Tibial nerve (tissue), 4 donors: ENCODE data around the gene SERINC2. TPM values are rescaled to one million over a fixed set of nuclear protein-coding genes. Genes with fewer than 3 reads are reported as not detected.

ENCODE experiments used
- DNase-seq, 2 donors: peaks; one replicate each; pipeline ENCODE4 v3.0.0-alpha.2; 2019; ENCODE audit warnings: low spot score in 2 of 2
- H3K27ac ChIP-seq, 4 donors: fragments of 200-600 bp; sonication (generic) in 3 of 4; one replicate each; pipeline ENCODE4 v1.5.1; 2017 to 2019; ENCODE audit warnings: mild to moderate bottlenecking in 1 of 4
- H3K27me3 ChIP-seq, 2 donors: fragments of 200-600 bp; sonication (generic) in 1 of 2; one replicate each; pipeline versions ENCODE4 v1.5.1 to v1.6.0; 2017 to 2019
- H3K36me3 ChIP-seq, 3 donors: fragments of 200-600 bp; sonication (generic); one replicate each; pipeline ENCODE4 v1.5.1; 2018 to 2019
- H3K4me1 ChIP-seq, 4 donors: fragments of 200-600 bp; sonication (generic) in 3 of 4; one replicate each; pipeline ENCODE4 v1.5.1; 2017 to 2019
- H3K4me3 ChIP-seq, 4 donors: fragments of 200-600 bp; sonication (generic) in 3 of 4; one replicate each; pipeline ENCODE4 v1.5.1; 2017 to 2019; ENCODE audit warnings: mild to moderate bottlenecking in 1 of 4, moderate library complexity in 1 of 4
- H3K9me3 ChIP-seq, 4 donors: fragments of 200-600 bp; sonication (generic) in 3 of 4; one replicate each; pipeline ENCODE4 v1.5.1; 2017 to 2019
- EP300 ChIP-seq, 2 donors: sonication (generic); formaldehyde crosslinking; IDR thresholded peaks; one replicate each; pipeline ENCODE4 v1.6.1; 2017; ENCODE audit warnings: antibody characterized with exemption in 2 of 2, mild to moderate bottlenecking in 1 of 2
- POLR2A ChIP-seq, 2 donors: fragments of 450-650 bp; IDR thresholded peaks; one replicate each; pipeline ENCODE4 v1.6.1; 2017; ENCODE audit warnings: antibody characterized with exemption in 2 of 2, mild to moderate bottlenecking in 2 of 2, moderate library complexity in 2 of 2
- WGBS, 2 donors: methylation state at CpG; one replicate each; pipeline ENCODE4 v1.1.5; 2018; 5-methylcytosine and 5-hydroxymethylcytosine counted together
- total RNA-seq, 4 donors: library from RNA; depleted of rRNA; stranded (reverse); fragments of >200 nt; gene quantifications; one replicate each; pipeline ENCODE4 v1.1.0, GENCODE V29; 2016
- TF ChIP-seq, protein P1 (sequence below), 5 experiments: fragments of 200-600 bp in 3 of 5; fragments of 450-650 bp in 2 of 5; sonication (generic) in 3 of 5; IDR thresholded peaks; one replicate each; pipeline ENCODE4 v1.5.1; 2016 to 2019; ENCODE audit warnings: antibody characterized with exemption in 5 of 5, mild to moderate bottlenecking in 3 of 5, moderate library complexity in 2 of 5

Gene SERINC2
- total RNA-seq, 4 donors from 2014 or later, result 0.42 to 4.3 (median 2.3) TPM

DNA sequence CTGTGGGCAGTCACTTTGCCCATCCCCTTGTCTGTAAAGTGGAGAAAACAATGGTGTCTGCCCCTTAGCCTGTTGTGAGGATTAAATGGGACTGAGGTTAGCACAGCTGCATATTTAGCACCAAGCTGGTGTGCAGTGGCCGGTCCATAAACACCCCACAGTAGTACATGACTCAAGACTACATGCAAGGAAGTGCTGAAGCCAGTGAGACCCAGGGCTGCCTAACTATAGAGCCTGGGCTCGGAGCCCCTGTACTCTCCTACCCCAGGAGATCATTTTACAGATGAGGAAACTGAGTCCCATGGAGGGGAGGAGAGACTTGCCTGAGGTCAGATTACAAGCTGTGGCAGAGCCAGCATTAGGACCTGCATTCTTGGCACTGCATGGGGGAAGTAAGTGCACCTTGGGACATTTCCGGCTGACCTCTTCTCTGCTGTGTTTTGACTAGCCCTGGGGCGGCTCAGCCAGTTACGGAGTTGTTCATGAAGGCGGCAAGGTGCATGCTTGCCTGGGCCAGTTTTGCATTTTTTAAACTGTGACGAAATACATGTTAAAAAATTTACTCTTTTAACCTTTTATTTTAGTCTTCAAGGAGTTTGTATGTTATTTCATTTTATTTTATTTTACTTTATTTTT is 3.2 kb downstream of the SERINC2 start:
- WGBS, 2 donors, result 82 to 86% methylated on average over 6 to 7 of the region's 7 CpGs
- Histone ChIP-seq H3K27ac (no peak overlapping the region), H3K27me3 (peaks cover 0 to 43% of the 10 kb centered on the region in 2 donors), H3K4me1 (peaks cover 0 to 17% (median 10%) of the 10 kb centered on the region in 4 donors), H3K4me3 (no peak overlapping the region), H3K36me3 (no peaks in the 10 kb centered on the region), H3K9me3 (no peaks in the 10 kb centered on the region)
- TF ChIP-seq EP300 (IDR thresholded peaks at IDR 0.05) (no peak), POLR2A (IDR thresholded peaks at IDR 0.05) (no peak)
- TF ChIP-seq, protein P1, sequence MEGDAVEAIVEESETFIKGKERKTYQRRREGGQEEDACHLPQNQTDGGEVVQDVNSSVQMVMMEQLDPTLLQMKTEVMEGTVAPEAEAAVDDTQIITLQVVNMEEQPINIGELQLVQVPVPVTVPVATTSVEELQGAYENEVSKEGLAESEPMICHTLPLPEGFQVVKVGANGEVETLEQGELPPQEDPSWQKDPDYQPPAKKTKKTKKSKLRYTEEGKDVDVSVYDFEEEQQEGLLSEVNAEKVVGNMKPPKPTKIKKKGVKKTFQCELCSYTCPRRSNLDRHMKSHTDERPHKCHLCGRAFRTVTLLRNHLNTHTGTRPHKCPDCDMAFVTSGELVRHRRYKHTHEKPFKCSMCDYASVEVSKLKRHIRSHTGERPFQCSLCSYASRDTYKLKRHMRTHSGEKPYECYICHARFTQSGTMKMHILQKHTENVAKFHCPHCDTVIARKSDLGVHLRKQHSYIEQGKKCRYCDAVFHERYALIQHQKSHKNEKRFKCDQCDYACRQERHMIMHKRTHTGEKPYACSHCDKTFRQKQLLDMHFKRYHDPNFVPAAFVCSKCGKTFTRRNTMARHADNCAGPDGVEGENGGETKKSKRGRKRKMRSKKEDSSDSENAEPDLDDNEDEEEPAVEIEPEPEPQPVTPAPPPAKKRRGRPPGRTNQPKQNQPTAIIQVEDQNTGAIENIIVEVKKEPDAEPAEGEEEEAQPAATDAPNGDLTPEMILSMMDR (IDR thresholded peaks at IDR 0.05), result no peak
- no peak for DNase-seq

DNA sequence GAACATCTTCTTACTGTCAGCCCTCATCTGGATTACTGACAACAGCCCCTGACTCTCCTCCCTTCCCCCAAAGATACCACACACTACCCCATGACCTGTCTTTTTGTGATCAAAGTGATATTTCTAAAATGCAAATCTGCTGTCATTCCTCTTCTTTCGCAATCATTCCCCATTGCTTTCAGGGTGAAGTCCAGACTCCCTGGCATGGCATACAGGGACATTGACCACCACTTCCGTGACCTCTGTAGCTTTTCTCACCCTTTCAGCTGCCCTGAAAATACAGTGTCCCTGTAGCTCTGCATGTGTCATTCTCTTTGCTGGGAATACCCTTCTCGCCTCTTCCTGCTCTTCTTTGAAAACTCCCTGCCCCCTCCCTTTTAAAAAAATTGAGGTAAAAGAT is 4.1 kb downstream of the SERINC2 start:
- Histone ChIP-seq H3K9me3 (no peaks in the 10 kb centered on the region), H3K27ac (no peak overlapping the region), H3K36me3 (no peaks in the 10 kb centered on the region), H3K4me1 (peaks cover 0 to 17% (median 10%) of the 10 kb centered on the region in 4 donors), H3K4me3 (no peak overlapping the region), H3K27me3 (peaks cover 0 to 35% of the 10 kb centered on the region in 2 donors)
- WGBS, 2 donors, result 84 to 89% methylated on average over 3 of the region's 3 CpGs
- no peak for DNase-seq
- TF ChIP-seq, protein P1 (IDR thresholded peaks at IDR 0.05), result no peak
- TF ChIP-seq EP300 (IDR thresholded peaks at IDR 0.05) (no peak), POLR2A (IDR thresholded peaks at IDR 0.05) (no peak)

DNA sequence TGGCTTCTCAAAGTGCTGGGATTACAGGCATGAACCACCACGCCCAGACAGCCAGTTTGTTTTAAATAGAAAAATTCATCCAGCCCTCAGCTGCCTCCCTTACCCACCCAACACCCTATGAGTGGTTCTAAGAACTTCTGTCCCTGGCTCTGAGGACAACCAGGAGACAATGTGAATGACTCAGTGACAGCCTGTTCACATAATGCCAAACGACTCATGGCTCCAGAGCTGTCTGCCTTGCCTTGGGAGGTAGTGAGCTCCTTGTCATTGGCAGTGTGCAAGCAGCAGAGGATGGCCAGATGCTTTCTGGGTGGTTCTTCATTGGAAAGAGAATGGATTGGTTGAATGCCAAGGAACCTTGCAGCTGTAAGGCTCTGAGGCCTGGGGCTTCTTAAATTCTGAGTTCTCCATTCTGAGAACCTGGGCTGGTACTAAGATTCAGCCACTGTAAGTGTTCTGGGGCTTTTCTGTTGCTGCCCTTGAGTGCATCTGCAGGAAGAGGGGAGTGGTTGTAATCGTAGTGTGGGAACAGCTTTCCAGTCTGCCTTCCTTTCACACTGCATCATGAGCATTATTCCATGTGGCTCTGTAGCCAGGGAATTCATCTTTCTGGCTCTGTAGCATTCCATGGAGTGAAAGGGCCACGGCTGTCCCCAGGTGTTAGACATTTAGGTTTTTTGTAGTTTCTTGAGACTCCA is 5.8 kb downstream of the SERINC2 start:
- Histone ChIP-seq H3K27ac (no peak overlapping the region), H3K9me3 (no peaks in the 10 kb centered on the region), H3K36me3 (no peaks in the 10 kb centered on the region), H3K4me1 (peaks cover 0 to 11% (median 1%) of the 10 kb centered on the region in 4 donors), H3K4me3 (no peak overlapping the region), H3K27me3 (peaks cover 0 to 20% of the 10 kb centered on the region in 2 donors)
- WGBS, 2 donors, result 64 to 66% methylated on average over 4 of the region's 4 CpGs
- no peak for DNase-seq
- TF ChIP-seq, protein P1 (IDR thresholded peaks at IDR 0.05), result no peak
- no peak for TF ChIP-seq POLR2A (IDR thresholded peaks at IDR 0.05)
- TF ChIP-seq EP300 (IDR thresholded peaks at IDR 0.05), result no peak

DNA sequence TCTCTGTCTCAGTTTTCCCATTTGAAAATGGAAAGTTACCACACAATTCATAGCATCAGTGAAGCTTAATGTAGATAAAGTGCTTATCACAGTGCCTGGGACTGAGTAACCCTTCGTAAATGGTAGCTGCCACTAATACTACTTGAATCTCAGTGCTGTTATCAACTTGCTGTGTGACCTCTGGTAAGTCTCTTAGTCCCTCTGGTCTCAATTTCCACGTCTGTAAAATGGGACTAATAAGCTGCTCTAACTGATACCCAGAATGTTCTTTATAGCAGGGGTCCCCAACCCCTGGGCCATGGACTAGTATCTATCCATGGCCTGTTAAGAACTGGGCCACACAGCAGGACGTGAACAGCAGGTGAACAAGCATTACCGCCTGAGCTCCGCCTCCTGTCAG is 7.7 kb downstream of the SERINC2 start:
- peaks cover 0 to 3% of the 10 kb centered on the region in 2 donors for H3K27me3 ChIP-seq
- DNase-seq, result no peak
- H3K4me3 ChIP-seq, result no peak overlapping the region
- H3K36me3 ChIP-seq, result no peaks in the 10 kb centered on the region
- WGBS, 2 donors, result 84 to 88% methylated on average over 5 of the region's 5 CpGs
- no peak overlapping the region for H3K27ac ChIP-seq
- H3K9me3 ChIP-seq, result no peaks in the 10 kb centered on the region
- no peak for TF ChIP-seq EP300 (IDR thresholded peaks at IDR 0.05)
- TF ChIP-seq, protein P1 (IDR thresholded peaks at IDR 0.05), result no peak
- TF ChIP-seq POLR2A (IDR thresholded peaks at IDR 0.05), result no peak
- H3K4me1 ChIP-seq, result peaks cover 0 to 7% (median 0%) of the 10 kb centered on the region in 4 donors

DNA sequence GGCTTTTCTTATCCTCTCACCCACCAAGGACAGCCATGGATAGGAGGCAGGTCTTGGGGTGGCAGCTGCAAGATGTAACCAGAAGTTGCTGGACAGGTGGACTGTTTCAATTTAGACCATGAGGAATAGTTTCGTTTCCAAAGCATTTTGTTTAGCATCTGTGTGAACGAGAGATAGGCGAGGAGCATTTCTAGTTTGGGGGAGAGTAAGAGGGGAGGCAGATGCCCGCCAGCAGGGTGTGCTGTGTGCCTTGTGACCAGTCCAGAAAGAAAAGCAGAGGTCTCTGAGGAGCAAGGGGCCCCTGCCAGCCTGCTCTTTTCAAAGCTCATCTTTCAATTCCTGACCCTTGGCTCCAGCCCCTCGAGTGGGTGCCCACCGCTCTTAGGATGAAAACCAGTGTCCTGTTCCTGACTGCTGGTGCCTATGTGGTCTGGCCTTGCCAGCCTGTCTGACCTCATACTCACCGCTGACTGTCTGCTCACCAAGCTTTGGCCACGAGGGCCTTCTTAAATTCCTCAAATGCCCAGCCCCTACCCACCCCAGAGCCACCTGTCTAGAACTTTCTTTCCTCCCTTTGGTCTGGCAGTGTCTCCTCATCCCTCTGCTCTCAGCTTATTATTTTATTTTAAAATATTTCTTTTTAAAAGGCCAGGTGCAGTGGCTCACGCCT is 8.5 kb downstream of the SERINC2 start:
- no peak for TF ChIP-seq POLR2A (IDR thresholded peaks at IDR 0.05)
- TF ChIP-seq, protein P1 (IDR thresholded peaks at IDR 0.05), result no peak
- no peak for TF ChIP-seq EP300 (IDR thresholded peaks at IDR 0.05)
- Histone ChIP-seq H3K4me3 (no peak overlapping the region), H3K9me3 (no peaks in the 10 kb centered on the region), H3K27me3 (no peaks in the 10 kb centered on the region), H3K27ac (no peak overlapping the region), H3K36me3 (no peaks in the 10 kb centered on the region), H3K4me1 (peaks cover 0 to 7% (median 0%) of the 10 kb centered on the region in 4 donors)
- no peak for DNase-seq
- WGBS, 2 donors, result 45 to 58% methylated on average over 9 of the region's 9 CpGs
